OCI-LY7 (cell line): ENCODE results near the gene NCAPD2. TPM values are rescaled to one million over a fixed set of nuclear protein-coding genes. Genes with fewer than 3 reads are reported as not detected.

Experiments
- BruUV-seq: library from RNA; stranded (reverse); fragments of 400-500 nt; replicated peaks from 2 replicates; lab custom pipeline; 2021; lab: Mats Ljungman, UMichigan
- CTCF ChIA-PET: fragments of 300-600 bp; sonication (Branson Sonifier 250); formaldehyde crosslinking; loops from one replicate; lab custom pipeline; 2022; ENCODE audit warnings: antibody characterized with exemption; ENCODE audit not compliant: unreplicated experiment; lab: Charles Lee
- POLR2A ChIA-PET: fragments of 300-600 bp; sonication (Branson Sonifier 250); formaldehyde crosslinking; loops from one replicate; lab custom pipeline; 2022; ENCODE audit warnings: antibody characterized with exemption; lab: Charles Lee
- DNase-seq: peaks from one replicate; pipeline ENCODE4 v3.0.0-alpha.2; 2015; ENCODE audit warnings: low spot score
- H2AFZ ChIP-seq: fragments of 200-600 bp; sonication (generic), shearing (Covaris generic); 2 replicates; pipeline ENCODE4 v1.6.1; 2014; ENCODE audit warnings: mild to moderate bottlenecking, antibody characterized with exemption, low read length, moderate library complexity
- H3K27ac ChIP-seq: fragments of 200-600 bp; sonication (generic); 2 replicates; pipeline ENCODE4 v1.5.1; 2014; ENCODE audit warnings: mixed run types, low read depth, mild to moderate bottlenecking, moderate library complexity, low read length, inconsistent platforms; ENCODE audit not compliant: poor library complexity, severe bottlenecking
- H3K36me3 ChIP-seq: fragments of 200-600 bp; sonication (generic); 2 replicates; pipeline ENCODE4 v1.6.1; 2014; ENCODE audit warnings: mild to moderate bottlenecking, antibody characterized with exemption, low read length, moderate library complexity, mixed read lengths; ENCODE audit not compliant: insufficient read depth
- H3K4me1 ChIP-seq: fragments of 200-600 bp; sonication (generic); 2 replicates; pipeline ENCODE4 v1.5.1; 2014; ENCODE audit warnings: mild to moderate bottlenecking, low read length; ENCODE audit not compliant: insufficient read depth, poor library complexity, severe bottlenecking
- H3K4me2 ChIP-seq: fragments of 200-600 bp; sonication (generic); 2 replicates; pipeline ENCODE4 v1.6.1; 2014; ENCODE audit warnings: mild to moderate bottlenecking, low read length
- H3K4me3 ChIP-seq: fragments of 200-600 bp; sonication (generic); 2 replicates; pipeline ENCODE4 v1.5.1; 2014; ENCODE audit warnings: mild to moderate bottlenecking, low read depth, low read length; ENCODE audit not compliant: poor library complexity, severe bottlenecking
- H3K79me2 ChIP-seq: fragments of 200-600 bp; sonication (generic); 2 replicates; pipeline ENCODE4 v1.6.1; 2016; ENCODE audit warnings: low read depth, mild to moderate bottlenecking, low read length, moderate library complexity, mixed read lengths; ENCODE audit not compliant: insufficient read depth
- H3K9me2 ChIP-seq: fragments of 200-600 bp; sonication (generic); 2 replicates; pipeline ENCODE4 v1.6.1; 2016; ENCODE audit warnings: mild to moderate bottlenecking, low read length, mixed read lengths; ENCODE audit not compliant: insufficient read depth
- H3K9me3 ChIP-seq: fragments of 200-600 bp; sonication (generic); 2 replicates; pipeline ENCODE4 v1.6.1; 2014; ENCODE audit warnings: mild to moderate bottlenecking, mixed run types, low read length, mixed read lengths
- H4K20me1 ChIP-seq: fragments of 200-600 bp; sonication (generic); 2 replicates; pipeline ENCODE4 v1.6.1; 2014; ENCODE audit warnings: mild to moderate bottlenecking, antibody characterized with exemption, low read length, moderate library complexity, mixed read lengths; ENCODE audit not compliant: insufficient read depth
- CTCF ChIP-seq: fragments of 200-600 bp; sonication (generic); conservative IDR thresholded peaks from 2 replicates; pipeline ENCODE4 v1.5.1; 2014; ENCODE audit warnings: mild to moderate bottlenecking, antibody characterized with exemption, low read length, moderate library complexity, mixed read lengths
- EZH2phosphoT487 ChIP-seq: fragments of 200-600 bp; sonication (generic); IDR thresholded peaks from 2 replicates; pipeline ENCODE4 v1.6.1; 2018; ENCODE audit warnings: low read depth, borderline replicate concordance, mild to moderate bottlenecking, mixed run types, antibody characterized with exemption, low read length, moderate library complexity, mixed read lengths
- intact Hi-C: fragments of 100-400 bp; cut with micrococcal nuclease; formaldehyde crosslinking; loops from one replicate; pipeline ENCODE4 v1.10.0; 2022; ENCODE audit not compliant: unreplicated experiment
- total RNA-seq, 2 experiments: library from RNA; depleted of rRNA in 1 of 2; stranded (reverse); fragments of >200 nt in 1 of 2; shearing (Covaris generic) in 1 of 2; gene quantifications; 2 replicates each; pipeline ENCODE4 v1.2.3, GENCODE V29; 2014 to 2022

The NCAPD2 gene
- total RNA-seq, 2 experiments from 2014 or later: 157 to 225 TPM

- Histone ChIP-seq H3K4me2 (no peak overlapping the region), H3K27ac (no peak overlapping the region), H3K9me3 (no peaks in the 10 kb centered on the region), H2AFZ (no peak overlapping the region), H4K20me1 (no peaks in the 10 kb centered on the region), H3K79me2 (peaks cover 45% of the 10 kb centered on the region; the same call in 1 of the 2 replicates), H3K4me3 (no peak overlapping the region), H3K9me2 (no peaks in the 10 kb centered on the region), H3K36me3 (peaks cover 93% of the 10 kb centered on the region), H3K4me1 (no peaks in the 10 kb centered on the region)
- DNase-seq: no peak
- POLR2A ChIA-PET: interaction anchor here (0.6 to 0.9 kb wide), 2 partner anchors 21 to 30 kb away, joined by 3 read pairs; no protein-coding TSS in a partner anchor
- CTCF ChIA-PET: no interaction called here
- TF ChIP-seq EZH2phosphoT487 (no peak), CTCF (no peak)
- intact Hi-C loops: no loop called here
- BruUV-seq: no TSS peak
Measured at GRCh38 chr12:6507102-6507998, 13.4 kb downstream of the NCAPD2 start.

GRCh38 chr12:6508087-6508486 is 14.2 kb downstream of the NCAPD2 start:
- no peak for TF ChIP-seq CTCF
- TF ChIP-seq EZH2phosphoT487: no peak
- POLR2A ChIA-PET: interaction anchor here (0.6 to 1.3 kb wide), 3 partner anchors 13 to 31 kb away, joined by 3 to 4 read pairs (median 3); no protein-coding TSS in a partner anchor
- no peak for DNase-seq
- CTCF ChIA-PET: no interaction called here
- Histone ChIP-seq H3K79me2 (peaks cover 42% of the 10 kb centered on the region; the same call in 1 of the 2 replicates), H4K20me1 (no peaks in the 10 kb centered on the region), H3K9me3 (no peaks in the 10 kb centered on the region), H2AFZ (no peak overlapping the region), H3K9me2 (no peaks in the 10 kb centered on the region), H3K4me1 (no peaks in the 10 kb centered on the region), H3K36me3 (peaks cover 93% of the 10 kb centered on the region), H3K4me2 (no peak overlapping the region), H3K4me3 (no peak overlapping the region), H3K27ac (no peak overlapping the region)
- BruUV-seq: no TSS peak
- intact Hi-C loops: no loop called here

DNA sequence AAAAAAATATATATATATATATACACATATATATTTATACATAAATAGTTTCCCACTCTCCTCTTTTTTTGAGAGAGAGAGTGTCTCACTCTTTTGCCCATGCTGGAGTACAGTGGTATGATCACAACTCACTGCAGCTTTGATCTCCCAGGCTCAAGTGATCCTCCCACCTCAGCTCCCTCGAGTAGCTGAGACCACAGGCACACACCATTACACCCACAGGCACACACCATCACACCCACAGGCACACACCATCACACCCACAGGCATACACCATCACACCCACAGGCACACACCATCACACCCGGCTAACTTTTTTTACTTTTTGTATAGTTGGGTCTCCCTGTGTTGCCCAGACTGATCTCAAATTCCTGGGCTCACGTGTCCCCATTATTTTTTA is 26.3 kb downstream of the NCAPD2 start:
- no peaks in the 10 kb centered on the region for H4K20me1 ChIP-seq
- H3K79me2 ChIP-seq: no peaks in the 10 kb centered on the region
- intact Hi-C loops: no loop called here
- H3K9me2 ChIP-seq: no peaks in the 10 kb centered on the region
- H2AFZ ChIP-seq: no peak overlapping the region
- H3K9me3 ChIP-seq: no peaks in the 10 kb centered on the region
- CTCF ChIA-PET: no interaction called here
- no peak overlapping the region for H3K4me2 ChIP-seq
- no peak for DNase-seq
- POLR2A ChIA-PET: interaction anchor here (0.7 kb wide), 1 partner anchor 455 kb away, joined by 5 read pairs; no protein-coding TSS in a partner anchor
- peaks cover 99% of the 10 kb centered on the region for H3K36me3 ChIP-seq
- no peak overlapping the region for H3K4me3 ChIP-seq
- H3K27ac ChIP-seq: no peak overlapping the region
- no peak for TF ChIP-seq EZH2phosphoT487
- TF ChIP-seq CTCF: no peak
- no peaks in the 10 kb centered on the region for H3K4me1 ChIP-seq
- no TSS peak for BruUV-seq
